ENCODE results near the gene KRTAP5-1. TPM values are rescaled to one million over a fixed set of nuclear protein-coding genes. Genes with fewer than 3 reads are reported as not detected.
"Not testable (repeated sequence)": the region's sequence is repeated elsewhere in the genome, so short reads cannot be mapped to it uniquely, and the experiment has no call there.

The KRTAP5-1 gene
- total RNA-seq, 4 donors from 2014 or later = not detected

DNA sequence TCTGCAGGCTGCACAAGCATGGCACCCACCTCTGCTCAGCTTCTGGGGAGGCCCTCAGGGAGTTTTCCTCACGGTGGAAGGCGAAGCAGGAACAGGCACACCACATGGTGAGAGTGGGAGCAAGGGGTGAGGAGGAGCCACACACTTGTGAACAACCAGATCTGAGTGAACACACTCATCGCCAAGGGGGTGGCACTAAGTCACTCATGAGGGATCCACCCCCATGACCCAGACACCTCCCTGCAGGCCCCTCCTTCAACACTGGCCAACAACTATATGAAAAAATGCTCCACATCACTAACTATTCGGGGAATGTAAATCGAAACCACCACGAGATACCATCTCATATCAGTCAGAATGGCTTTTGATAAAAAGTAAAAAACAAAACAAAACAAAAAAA is 13.7 kb upstream of the KRTAP5-1 start:
- Histone ChIP-seq H3K36me3 (no peaks in the 10 kb centered on the region), H3K4me3 (no peak overlapping the region), H3K9me3 (no peaks in the 10 kb centered on the region), H3K4me1 (no peaks in the 10 kb centered on the region), H3K27me3 (peaks cover 0 to 6% (median 0%) of the 10 kb centered on the region in 3 donors), H3K27ac (no peak overlapping the region)
- intact Hi-C loops (cut with DNase I; ENCODE audit: low total_unique reads) = no loop called here
- in situ Hi-C loops (cut with MboI; ENCODE audit: low sequenced_read_pairs in 4 of 4) = no loop called here
- no peak for ATAC-seq
- DNase-seq = no peak
- TF ChIP-seq CTCF (IDR thresholded peaks at IDR 0.05 in 4 of 5, conservative IDR thresholded peaks at IDR 0.05 in 1 of 5) (no peak), POLR2A (IDR thresholded peaks at IDR 0.05) (no peak)

- intact Hi-C loops (cut with DNase I; ENCODE audit: low total_unique reads); ATAC-seq; H3K27ac ChIP-seq; DNase-seq; in situ Hi-C loops (cut with MboI; ENCODE audit: low sequenced_read_pairs in 4 of 4); H3K4me1 ChIP-seq; H3K4me3 ChIP-seq; H3K27me3 ChIP-seq; H3K36me3 ChIP-seq; H3K9me3 ChIP-seq: not testable (repeated sequence)
Measured at GRCh38 chr11:1598406-1598805, 13.3 kb upstream of the KRTAP5-1 start.

DNA sequence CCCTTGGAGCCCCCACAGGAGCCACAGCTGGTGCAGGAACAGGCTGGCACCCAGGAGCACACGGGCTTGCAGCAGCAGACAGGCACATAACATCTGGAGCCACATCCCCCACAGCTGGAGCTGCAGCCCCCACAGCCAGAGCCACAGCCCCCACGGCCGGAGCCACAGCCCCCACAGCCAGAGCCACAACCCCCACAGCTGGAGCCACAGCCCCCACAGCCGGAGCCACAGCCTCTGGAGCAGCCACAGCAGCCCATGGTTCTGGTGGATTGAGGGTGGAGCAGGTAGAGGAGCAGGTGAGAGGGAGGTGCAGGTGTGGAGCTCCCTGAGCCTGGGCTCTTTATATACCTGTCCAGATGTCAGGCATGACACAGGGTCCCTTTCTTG is 12.9 kb upstream of the KRTAP5-1 start, which contains the start of gene KRTAP5-2:
Gene KRTAP5-2 (minus strand): TSS at position 301 of the 387 bp plus-strand sequence. CDS start 44 bp downstream, at position 257.
- intact Hi-C loops (cut with DNase I; ENCODE audit: low total_unique reads) (no loop called here), in situ Hi-C loops (cut with MboI; ENCODE audit: low sequenced_read_pairs in 4 of 4) (no loop called here)
- H3K9me3 ChIP-seq = no peaks in the 10 kb centered on the region
- H3K36me3 ChIP-seq = no peaks in the 10 kb centered on the region
- H3K27ac ChIP-seq = no peak within 1 kb of the TSS
- no peak within 1 kb of the TSS for H3K4me3 ChIP-seq
- H3K27me3 ChIP-seq = peaks cover 0 to 6% (median 0%) of the 10 kb centered on the region in 3 donors
- no peak for DNase-seq
- TF ChIP-seq POLR2A (IDR thresholded peaks at IDR 0.05) (no peak), CTCF (IDR thresholded peaks at IDR 0.05 in 4 of 5, conservative IDR thresholded peaks at IDR 0.05 in 1 of 5) (no peak)
- ATAC-seq = no peak
- no peaks in the 10 kb centered on the region for H3K4me1 ChIP-seq

GRCh38 chr11:1597331-1597993 is 12.4 kb upstream of the KRTAP5-1 start:
- in situ Hi-C loops (cut with MboI; ENCODE audit: low sequenced_read_pairs in 4 of 4) (no loop called here), intact Hi-C loops (cut with DNase I; ENCODE audit: low total_unique reads) (no loop called here)
- Histone ChIP-seq H3K27me3 (peaks cover 0 to 6% (median 0%) of the 10 kb centered on the region in 3 donors), H3K4me1 (no peaks in the 10 kb centered on the region), H3K4me3 (no peak overlapping the region), H3K27ac (no peak overlapping the region), H3K9me3 (no peaks in the 10 kb centered on the region), H3K36me3 (no peaks in the 10 kb centered on the region)
- ATAC-seq (no peak), DNase-seq (no peak)
- TF ChIP-seq CTCF (IDR thresholded peaks at IDR 0.05 in 4 of 5, conservative IDR thresholded peaks at IDR 0.05 in 1 of 5) = no peak
- no peak for TF ChIP-seq POLR2A (IDR thresholded peaks at IDR 0.05)

DNA sequence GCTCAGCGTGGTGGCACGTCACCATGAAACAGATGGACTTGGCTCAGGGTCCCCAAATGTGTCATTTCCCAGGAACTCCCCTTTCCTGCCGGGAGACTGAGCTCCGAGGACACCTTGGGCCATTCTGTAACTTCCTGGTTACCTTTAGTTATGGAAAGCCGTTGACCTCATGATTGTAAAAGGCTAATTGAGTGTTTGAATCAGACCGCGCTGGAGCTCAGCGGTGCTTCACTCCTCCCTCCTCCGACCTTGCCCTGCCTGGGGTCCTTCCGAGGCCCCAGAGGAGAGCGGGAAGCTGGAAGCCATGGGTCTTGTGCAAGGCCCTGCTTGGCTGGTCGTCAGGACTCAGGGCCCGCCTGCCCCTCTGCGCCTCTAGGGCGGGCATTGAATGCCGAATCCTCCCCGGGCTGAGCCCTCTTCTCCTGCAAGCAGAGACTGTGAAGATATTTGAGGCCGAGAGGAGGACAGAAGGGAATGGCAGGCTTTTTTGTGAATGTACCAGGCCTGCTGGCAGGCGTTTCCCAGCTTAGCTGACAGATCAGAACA is 11.6 kb upstream of the KRTAP5-1 start:
- H3K4me3 ChIP-seq; H3K27ac ChIP-seq; H3K36me3 ChIP-seq; H3K27me3 ChIP-seq; DNase-seq; ATAC-seq; in situ Hi-C loops (cut with MboI; ENCODE audit: low sequenced_read_pairs in 4 of 4); intact Hi-C loops (cut with DNase I; ENCODE audit: low total_unique reads); H3K9me3 ChIP-seq; H3K4me1 ChIP-seq: not testable (repeated sequence)

DNA sequence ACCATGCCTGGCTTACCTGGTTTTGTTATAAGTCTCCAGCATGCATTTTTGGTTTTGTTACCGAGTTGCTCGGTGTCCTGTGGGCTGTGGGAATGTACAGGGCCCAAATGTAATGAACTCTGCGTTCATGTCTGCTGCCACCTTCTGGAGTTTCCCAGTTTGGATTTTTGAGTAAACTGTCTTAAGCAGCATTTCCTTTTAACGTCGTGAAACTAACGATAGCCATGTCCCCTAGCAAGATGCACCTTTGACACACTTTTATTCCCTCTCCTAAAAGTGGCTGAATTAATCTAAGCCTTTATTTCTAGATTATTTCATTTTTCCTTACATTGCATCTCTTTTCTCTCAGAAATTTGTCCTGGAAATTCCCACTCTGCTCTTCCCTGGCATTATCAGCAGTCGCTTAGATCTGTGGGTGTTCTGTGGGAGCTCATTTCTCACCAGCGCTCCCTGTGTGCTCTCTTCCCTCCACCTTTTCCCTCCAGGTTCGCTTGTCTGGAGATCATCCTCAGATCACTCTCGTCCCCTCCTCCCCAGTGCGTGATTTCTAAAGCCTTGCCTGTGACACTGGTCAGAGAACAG is 11.0 kb upstream of the KRTAP5-1 start:
- H3K4me3 ChIP-seq; H3K4me1 ChIP-seq; intact Hi-C loops (cut with DNase I; ENCODE audit: low total_unique reads); in situ Hi-C loops (cut with MboI; ENCODE audit: low sequenced_read_pairs in 4 of 4); H3K27ac ChIP-seq; H3K36me3 ChIP-seq; DNase-seq; H3K9me3 ChIP-seq; ATAC-seq; H3K27me3 ChIP-seq: not testable (repeated sequence)
